K562 (cell line): ENCODE data around the gene LIX1. TPM values are rescaled to one million over a fixed set of nuclear protein-coding genes. Genes with fewer than 3 reads are reported as not detected.

Source experiments
- ATAC-seq: fragments of 200-7000 bp; cut with Tn5 transposase; 3 replicates; pipeline ENCODE4 v1.9.1; 2020; ENCODE audit warnings: moderate library complexity
- BruUV-seq: library from RNA; stranded (reverse); fragments of 400-500 nt; replicated peaks from 2 replicates; lab custom pipeline; 2021; lab: Mats Ljungman, UMichigan
- CTCF ChIA-PET: fragments of 300-600 bp; formaldehyde crosslinking; extraction: SDS; loops from one replicate; lab custom pipeline; 2021; ENCODE audit warnings: low intra/inter-chr PET ratio; lab: Yijun Ruan, JAX
- POLR2A ChIA-PET: fragments of 300-600, 350-650 bp; sonication (Branson Sonifier 250); formaldehyde crosslinking; extraction: SDS; loops from one replicate; lab custom pipeline; 2021; ENCODE audit warnings: antibody characterized with exemption, inconsistent platforms; lab: Yijun Ruan, JAX
- DNase-seq, 4 experiments: peaks; one replicate each; pipeline versions ENCODE4 v3.0.0 to v3.0.0-alpha.2; 2011 to 2018; ENCODE audit warnings: low spot score in 3 of 4, mixed read lengths in 3 of 4; ENCODE audit errors: extremely low read depth in 1 of 4
- FAIRE-seq: peaks from 2 replicates; lab custom pipeline; 2011; peaks lifted over from hg19 to GRCh38; lab: Jason Lieb, UNC
- H2AFZ ChIP-seq: 2 replicates; pipeline ENCODE4 v1.6.0; 2011; ENCODE audit warnings: low read depth, low read length, control low read depth, inconsistent platforms
- H3K27ac ChIP-seq: fragments of 200-600 bp; 3 replicates; pipeline ENCODE4 v1.8.0; 2011; ENCODE audit warnings: low read depth, mild to moderate bottlenecking, control low read depth, inconsistent platforms, low read length, moderate library complexity, mixed read lengths; ENCODE audit errors: extremely low read depth
- H3K27me3 ChIP-seq, 2 experiments: fragments of 300-600 bp in 1 of 2; 2 replicates in 1 of 2; 3 replicates in 1 of 2; pipeline versions ENCODE4 v1.6.0 to v1.8.0; 2011; ENCODE audit warnings: inconsistent platforms in 2 of 2, low read length in 2 of 2, mild to moderate bottlenecking in 1 of 2, mixed read lengths in 1 of 2, moderate library complexity in 1 of 2; ENCODE audit not compliant: control insufficient read depth in 2 of 2, insufficient read depth in 2 of 2
- H3K36me3 ChIP-seq: fragments of 300-600 bp; 3 replicates; pipeline ENCODE4 v1.8.0; 2011; ENCODE audit warnings: mild to moderate bottlenecking, low read length, inconsistent platforms; ENCODE audit not compliant: control insufficient read depth, insufficient read depth
- H3K4me1 ChIP-seq, 2 experiments: fragments of 200-600 bp in 1 of 2; replicated peaks in 1 of 2; 2 replicates in 1 of 2; 3 replicates in 1 of 2; pipeline versions ENCODE4 v1.5.1 to v1.8.0; 2011; ENCODE audit warnings: inconsistent platforms in 2 of 2, low read length in 2 of 2, mild to moderate bottlenecking in 1 of 2, mixed read lengths in 1 of 2, moderate library complexity in 1 of 2; ENCODE audit not compliant: control insufficient read depth in 2 of 2, insufficient read depth in 2 of 2
- H3K4me2 ChIP-seq: 2 replicates; pipeline ENCODE4 v1.6.1; 2011; ENCODE audit warnings: low read length, control low read depth, inconsistent platforms, mixed read lengths; ENCODE audit not compliant: insufficient read depth
- H3K4me3 ChIP-seq: fragments of 200-600 bp; sonication (generic), shearing (Covaris generic); 2 replicates; pipeline ENCODE4 v1.5.1; 2016; ENCODE audit warnings: control low read depth, inconsistent platforms
- H3K79me2 ChIP-seq: fragments of 200-600 bp; 3 replicates; pipeline ENCODE4 v1.8.0; 2011; ENCODE audit warnings: low read length, inconsistent platforms; ENCODE audit not compliant: control insufficient read depth, insufficient read depth
- H3K9ac ChIP-seq, 2 experiments: 2 replicates each; pipeline versions ENCODE4 v1.6.0 to v1.6.1; 2011; ENCODE audit warnings: low read depth in 2 of 2, low read length in 2 of 2, control low read depth in 1 of 2, inconsistent platforms in 1 of 2, mild to moderate bottlenecking in 1 of 2, mixed read lengths in 1 of 2; ENCODE audit not compliant: insufficient read depth in 1 of 2
- H3K9me1 ChIP-seq: one replicate; pipeline ENCODE4 v1.6.0; 2011; ENCODE audit warnings: inconsistent platforms, mild to moderate bottlenecking, low read length, moderate library complexity; ENCODE audit not compliant: control insufficient read depth, insufficient read depth
- H3K9me3 ChIP-seq: replicated peaks from 2 replicates; pipeline ENCODE4 v1.5.1; 2011; ENCODE audit warnings: low read depth, low read length, inconsistent platforms; ENCODE audit not compliant: control insufficient read depth, insufficient read depth
- H4K20me1 ChIP-seq: replicated peaks from 2 replicates; pipeline ENCODE4 v1.6.1; 2011; ENCODE audit warnings: low read length, inconsistent platforms, mixed read lengths; ENCODE audit not compliant: control insufficient read depth, insufficient read depth
- BCOR ChIP-seq: fragments of 450-650 bp; IDR thresholded peaks from 2 replicates; pipeline ENCODE4 v1.6.1; 2016
- RAD21 ChIP-seq, 2 experiments: fragments of 250-450 bp in 1 of 2; fragments of 450-650 bp in 1 of 2; sonication (Bioruptor Pico) in 1 of 2; formaldehyde crosslinking in 1 of 2; IDR thresholded peaks in 1 of 2; conservative IDR thresholded peaks in 1 of 2; 2 replicates each; pipeline versions ENCODE4 v1.4.0 to v1.8.0; 2020 to 2022; ENCODE audit warnings: mild to moderate bottlenecking in 2 of 2, moderate library complexity in 1 of 2
- RAD51 ChIP-seq: fragments of 450-650 bp; IDR thresholded peaks from 2 replicates; pipeline ENCODE4 v1.7.1; 2016; ENCODE audit warnings: low read depth, mild to moderate bottlenecking, borderline replicate concordance
- RBM25 ChIP-seq: fragments of 200-400 bp; formaldehyde crosslinking; IDR thresholded peaks from 2 replicates; pipeline ENCODE4 v1.6.1; 2018; ENCODE audit warnings: low read length, low read depth, moderate library complexity; ENCODE audit not compliant: severe bottlenecking
- STAT6 ChIP-seq: sonication (generic); formaldehyde crosslinking; IDR thresholded peaks from 2 replicates; pipeline ENCODE4 v1.8.1; 2023; ENCODE audit warnings: mild to moderate bottlenecking, missing genetic modification reagents
- TSC22D4 ChIP-seq: fragments of 450-650 bp; IDR thresholded peaks from 2 replicates; pipeline ENCODE4 v1.6.1; 2016; ENCODE audit warnings: missing genetic modification characterization, missing biosample characterization, control low read depth
- ZNF121 ChIP-seq: sonication (generic); formaldehyde crosslinking; conservative IDR thresholded peaks from 2 replicates; pipeline ENCODE4 v1.8.0; 2022; ENCODE audit warnings: missing genetic modification reagents
- ZNF124 ChIP-seq: sonication (generic); formaldehyde crosslinking; IDR thresholded peaks from 2 replicates; pipeline ENCODE4 v1.8.1; 2022; ENCODE audit warnings: missing genetic modification reagents
- ZNF561 ChIP-seq: fragments of 450-650 bp; formaldehyde crosslinking; conservative IDR thresholded peaks from 2 replicates; pipeline ENCODE4 v1.4.0; 2020; ENCODE audit warnings: mild to moderate bottlenecking, moderate library complexity
- WGBS: fragments of 100-300 bp; shearing (Covaris generic); methylation state at CpG from one replicate; pipeline ENCODE4 v1.1.6; 2016; ENCODE audit warnings: low coverage, mixed read lengths; ENCODE audit not compliant: insufficient coverage; ENCODE audit errors: missing lambda C conversion rate; 5-methylcytosine and 5-hydroxymethylcytosine counted together
- in situ Hi-C: fragments of 300-500 bp; cut with MboI; formaldehyde crosslinking; loops from 4 replicates; pipeline ENCODE4 v1.15.0; 2018; ENCODE audit warnings: inconsistent platforms, mixed read lengths
- intact Hi-C: fragments of 100-400 bp; cut with micrococcal nuclease; formaldehyde crosslinking; loops from 2 replicates; pipeline ENCODE4 v1.14.2; 2022
- polyA plus RNA-seq, 8 experiments: library from polyadenylated mRNA; depleted of rRNA in 4 of 8; stranded (reverse) in 5 of 8; unstranded in 3 of 8; fragments of >200 nt; fragmentation: Nextera tagmentation in 2 of 8; fragmentation: Illumina TruSeq in 1 of 8; extraction: Ambion mirVana in 2 of 8; extraction: Trizol in 1 of 8; gene quantifications; 2 replicates each; pipeline versions ENCODE4 v1.2.1 to v1.2.3, GENCODE V29; 2011 to 2014; ENCODE audit warnings: inconsistent platforms in 1 of 8, missing spikeins in 1 of 8
- total RNA-seq, 7 experiments: library from RNA; depleted of rRNA in 6 of 7; stranded (reverse); fragments of >200 nt in 6 of 7; fragmentation: Illumina TruSeq in 2 of 7; extraction: Trizol in 2 of 7; gene quantifications; 2 replicates each; pipeline versions ENCODE4 v1.2.1 to v1.2.3, GENCODE V29; 2011 to 2021; ENCODE audit warnings: low replicate concordance in 1 of 7
- TF ChIP-seq, protein P1 (sequence below), 3 experiments: IDR thresholded peaks in 2 of 3; conservative IDR thresholded peaks in 1 of 3; 2 replicates each; pipeline ENCODE4 v1.5.1; 2011 to 2012; ENCODE audit warnings: low read length in 3 of 3, mild to moderate bottlenecking in 3 of 3, control low read depth in 2 of 3, improper control_type of control experiment in 1 of 3, inconsistent platforms in 1 of 3, low read depth in 1 of 3, mixed read lengths in 1 of 3, moderate library complexity in 1 of 3; ENCODE audit not compliant: insufficient read depth in 2 of 3

The LIX1 gene
- total and polyA plus RNA-seq, 9 of the 15 experiments (the other 6 are each of a cell fraction or from before 2014, with no cell fraction given): 0.01 to 0.18 TPM; not detected in 7

DNA sequence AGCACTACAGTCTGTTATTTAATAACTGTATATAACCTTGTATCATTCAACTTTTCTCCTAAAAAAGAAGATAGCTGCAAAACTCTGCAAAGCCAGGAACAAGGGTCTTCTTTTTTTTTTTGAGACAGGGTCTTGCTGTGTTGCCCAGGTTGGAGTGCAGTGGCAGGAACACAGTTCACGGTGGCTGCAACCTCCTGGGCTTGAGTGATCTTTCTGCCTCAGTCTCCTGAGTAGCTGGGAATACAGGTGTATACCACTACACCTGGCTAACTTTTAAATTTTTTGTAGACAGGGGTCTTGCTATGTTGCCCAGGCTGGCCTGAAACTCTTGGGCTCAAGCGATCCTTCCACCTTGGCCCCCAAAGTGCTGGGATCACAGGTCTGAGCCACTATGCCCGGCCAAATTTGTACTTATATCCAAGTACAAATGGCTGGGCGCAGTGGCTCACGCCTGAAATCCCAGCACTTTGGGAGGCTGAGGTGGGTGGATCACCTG lies 21.4 kb upstream of the LIX1 start:
- intact Hi-C loops: loop anchor here (1.0 to 10.0 kb wide), 6 partner anchors 102 to 819 kb away; no protein-coding TSS in a partner anchor
- Histone ChIP-seq H4K20me1 (no peaks in the 10 kb centered on the region), H3K27me3 (no peaks in the 10 kb centered on the region), H3K27ac (no peak overlapping the region), H3K9ac (no peak overlapping the region), H3K4me3 (no peak overlapping the region), H3K9me1 (no peaks in the 10 kb centered on the region), H3K4me2 (no peak overlapping the region), H2AFZ (no peak overlapping the region), H3K36me3 (peaks cover 77% of the 10 kb centered on the region), H3K9me3 (no peaks in the 10 kb centered on the region)
- DNase-seq (no peak), FAIRE-seq (no peak)
- CTCF ChIA-PET: interaction anchor here (0.7 to 3.1 kb wide), 7 partner anchors 117 to 550 kb away, joined by 3 to 30 read pairs (median 4); no protein-coding TSS in a partner anchor
- TF ChIP-seq TSC22D4: no peak
- peak; percentile 91 for TF ChIP-seq ZNF121 (CRISPR knock-in tag)
- TF ChIP-seq BCOR: 0 out of 2 replicates have a peak, but pooled peaks have one; percentile 23
- peak; percentile 10 for TF ChIP-seq RBM25
- TF ChIP-seq, all 486 proteins: peak for 3
- no peaks in the 10 kb centered on the region for H3K4me1 ChIP-seq
- WGBS: 87% methylated on average over 5 of the region's 5 CpGs
- ATAC-seq: no peak
- no TSS peak for BruUV-seq
- in situ Hi-C loops: loop anchor here (5.0 to 10.0 kb wide), 3 partner anchors 287 to 559 kb away; partner anchors contain the start of gene ERAP2
- H3K79me2 ChIP-seq: peaks cover 4% of the 10 kb centered on the region; the same call in 1 of the 3 replicates
- POLR2A ChIA-PET: interaction anchor here (0.5 to 0.6 kb wide), 2 partner anchors 44 to 221 kb away, joined by 3 read pairs; no protein-coding TSS in a partner anchor

GRCh38 chr5:97163360-97163764 lies 21.0 kb upstream of the LIX1 start:
- FAIRE-seq (no peak), ATAC-seq (peak; percentile 35; the same call in 1 of the 3 replicates), DNase-seq (peak in 1 of 4 experiments; percentile 20)
- in situ Hi-C loops: loop anchor here (5.0 to 10.0 kb wide), 3 partner anchors 286 to 559 kb away; partner anchors contain the start of gene ERAP2
- Histone ChIP-seq H3K9me1 (no peaks in the 10 kb centered on the region), H3K4me1 (no peaks in the 10 kb centered on the region), H3K9ac (no peak overlapping the region), H2AFZ (no peak overlapping the region), H4K20me1 (no peaks in the 10 kb centered on the region), H3K4me3 (no peak overlapping the region), H3K4me2 (no peak overlapping the region), H3K36me3 (peaks cover 72% of the 10 kb centered on the region), H3K9me3 (no peaks in the 10 kb centered on the region), H3K79me2 (peaks cover 4% of the 10 kb centered on the region; the same call in 1 of the 3 replicates), H3K27ac (no peak overlapping the region), H3K27me3 (no peaks in the 10 kb centered on the region)
- POLR2A ChIA-PET: interaction anchor here (0.5 to 0.6 kb wide), 2 partner anchors 44 to 221 kb away, joined by 3 read pairs; no protein-coding TSS in a partner anchor
- CTCF ChIA-PET: interaction anchor here (0.6 to 3.1 kb wide), 9 partner anchors 117 to 550 kb away, joined by 3 to 30 read pairs (median 4); no protein-coding TSS in a partner anchor
- intact Hi-C loops: loop anchor here (1.0 to 10.0 kb wide), 6 partner anchors 101 to 819 kb away; no protein-coding TSS in a partner anchor
- no TSS peak for BruUV-seq
- TF ChIP-seq ZNF561 (CRISPR knock-in tag) (no peak), RAD21 (CRISPR knock-in tag; conservative IDR thresholded peaks at IDR 0.05 in 1 of 2, IDR thresholded peaks at IDR 0.05 in 1 of 2) (peak; percentile 17 to 28; a peak in 2 of 4 replicates), RAD51 (peak; percentile 39), ZNF124 (no peak), STAT6 (no peak)
- TF ChIP-seq, protein P1, sequence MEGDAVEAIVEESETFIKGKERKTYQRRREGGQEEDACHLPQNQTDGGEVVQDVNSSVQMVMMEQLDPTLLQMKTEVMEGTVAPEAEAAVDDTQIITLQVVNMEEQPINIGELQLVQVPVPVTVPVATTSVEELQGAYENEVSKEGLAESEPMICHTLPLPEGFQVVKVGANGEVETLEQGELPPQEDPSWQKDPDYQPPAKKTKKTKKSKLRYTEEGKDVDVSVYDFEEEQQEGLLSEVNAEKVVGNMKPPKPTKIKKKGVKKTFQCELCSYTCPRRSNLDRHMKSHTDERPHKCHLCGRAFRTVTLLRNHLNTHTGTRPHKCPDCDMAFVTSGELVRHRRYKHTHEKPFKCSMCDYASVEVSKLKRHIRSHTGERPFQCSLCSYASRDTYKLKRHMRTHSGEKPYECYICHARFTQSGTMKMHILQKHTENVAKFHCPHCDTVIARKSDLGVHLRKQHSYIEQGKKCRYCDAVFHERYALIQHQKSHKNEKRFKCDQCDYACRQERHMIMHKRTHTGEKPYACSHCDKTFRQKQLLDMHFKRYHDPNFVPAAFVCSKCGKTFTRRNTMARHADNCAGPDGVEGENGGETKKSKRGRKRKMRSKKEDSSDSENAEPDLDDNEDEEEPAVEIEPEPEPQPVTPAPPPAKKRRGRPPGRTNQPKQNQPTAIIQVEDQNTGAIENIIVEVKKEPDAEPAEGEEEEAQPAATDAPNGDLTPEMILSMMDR (IDR thresholded peaks at IDR 0.05 in 2 of 3, conservative IDR thresholded peaks at IDR 0.05 in 1 of 3; ENCODE audit: insufficient read depth in 2 of 3, low read depth in 1 of 3, low read length in 3 of 3): peak; percentile 16 to 62 (median 40); a peak in 3 of 6 replicates
